GM23248 (cell line): Measurements from ENCODE around the gene KRTAP16-1. TPM values are rescaled to one million over a fixed set of nuclear protein-coding genes. Genes with fewer than 3 reads are reported as not detected.

Experiments
- DNase-seq: peaks from one replicate; pipeline ENCODE4 v3.0.0-alpha.2; 2015
- H2AFZ ChIP-seq: fragments of 200-600 bp; sonication (generic); 2 replicates; pipeline ENCODE4 v1.6.1; 2016; ENCODE audit warnings: antibody characterized with exemption
- H3F3A ChIP-seq: fragments of 200-600 bp; sonication (generic); 2 replicates; pipeline ENCODE4 v1.6.1; 2016; ENCODE audit warnings: mild to moderate bottlenecking, antibody characterized with exemption, mixed run types; ENCODE audit not compliant: insufficient read depth
- H3K27ac ChIP-seq: fragments of 200-600 bp; sonication (generic); 2 replicates; pipeline ENCODE4 v1.5.1; 2016; ENCODE audit warnings: mild to moderate bottlenecking
- H3K27me3 ChIP-seq: fragments of 200-600 bp; sonication (generic); replicated peaks from 2 replicates; pipeline ENCODE4 v1.6.1; 2016; ENCODE audit warnings: mild to moderate bottlenecking; ENCODE audit not compliant: insufficient read depth
- H3K36me3 ChIP-seq: fragments of 200-600 bp; sonication (generic); 2 replicates; pipeline ENCODE4 v1.6.1; 2016; ENCODE audit warnings: low read depth, mild to moderate bottlenecking
- H3K4me1 ChIP-seq: fragments of 200-600 bp; sonication (generic); 2 replicates; pipeline ENCODE4 v1.6.1; 2016; ENCODE audit warnings: mild to moderate bottlenecking; ENCODE audit not compliant: insufficient read depth
- H3K4me2 ChIP-seq: fragments of 200-600 bp; sonication (generic); one replicate; pipeline ENCODE4 v1.6.1; 2016; ENCODE audit warnings: mild to moderate bottlenecking; ENCODE audit not compliant: unreplicated experiment
- H3K4me3 ChIP-seq: fragments of 200-600 bp; sonication (generic); 2 replicates; pipeline ENCODE4 v1.5.1; 2016; ENCODE audit warnings: mild to moderate bottlenecking
- H3K79me2 ChIP-seq: fragments of 200-600 bp; sonication (generic); 2 replicates; pipeline ENCODE4 v1.6.1; 2016; ENCODE audit warnings: mild to moderate bottlenecking; ENCODE audit not compliant: insufficient read depth
- H3K9ac ChIP-seq: fragments of 200-600 bp; sonication (generic); 2 replicates; pipeline ENCODE4 v1.6.1; 2016; ENCODE audit warnings: mild to moderate bottlenecking
- H3K9me2 ChIP-seq: fragments of 200-600 bp; sonication (generic); 2 replicates; pipeline ENCODE4 v1.6.1; 2016; ENCODE audit warnings: mixed run types, mild to moderate bottlenecking, moderate library complexity; ENCODE audit not compliant: insufficient read depth
- H3K9me3 ChIP-seq: fragments of 200-600 bp; sonication (generic); one replicate; pipeline ENCODE4 v1.6.1; 2017; ENCODE audit warnings: low read depth
- H4K20me1 ChIP-seq: fragments of 200-600 bp; sonication (generic); 2 replicates; pipeline ENCODE4 v1.6.0; 2016; ENCODE audit not compliant: insufficient read depth
- EZH2 ChIP-seq: fragments of 200-600 bp; sonication (generic); IDR thresholded peaks from 2 replicates; pipeline ENCODE4 v1.6.1; 2018; ENCODE audit warnings: antibody characterized with exemption, mild to moderate bottlenecking; ENCODE audit not compliant: insufficient read depth, poor library complexity, severe bottlenecking
- EZH2phosphoT487 ChIP-seq: fragments of 200-600 bp; sonication (generic); IDR thresholded peaks from 2 replicates; pipeline ENCODE4 v1.6.1; 2018; ENCODE audit warnings: antibody characterized with exemption, moderate library complexity, mild to moderate bottlenecking, low read depth; ENCODE audit not compliant: insufficient read depth
- WGBS, 2 experiments: methylation state at CpG; one replicate each; pipeline ENCODE4 v1.1.6; 2015 to 2017; ENCODE audit warnings: low lambda C conversion rate in 2 of 2, low coverage in 1 of 2; ENCODE audit errors: missing lambda C conversion rate in 2 of 2; 5-methylcytosine and 5-hydroxymethylcytosine counted together
- in situ Hi-C: fragments of 300-500 bp; cut with MboI; formaldehyde crosslinking; loops from 2 replicates; pipeline ENCODE4 v1.15.0; 2020
- polyA plus RNA-seq: library from polyadenylated mRNA; unstranded; fragments of >200 nt; fragmentation: Nextera tagmentation; extraction: Ambion mirVana; gene quantifications from 2 replicates; pipeline ENCODE4 v1.2.1, GENCODE V29; 2016
- total RNA-seq: library from RNA; depleted of rRNA; stranded (reverse); fragments of >200 nt; shearing (Covaris generic); gene quantifications from 2 replicates; pipeline ENCODE4 v1.2.3, GENCODE V29; 2014

Gene KRTAP16-1
- total and polyA plus RNA-seq, 2 experiments from 2014 or later: not detected

DNA sequence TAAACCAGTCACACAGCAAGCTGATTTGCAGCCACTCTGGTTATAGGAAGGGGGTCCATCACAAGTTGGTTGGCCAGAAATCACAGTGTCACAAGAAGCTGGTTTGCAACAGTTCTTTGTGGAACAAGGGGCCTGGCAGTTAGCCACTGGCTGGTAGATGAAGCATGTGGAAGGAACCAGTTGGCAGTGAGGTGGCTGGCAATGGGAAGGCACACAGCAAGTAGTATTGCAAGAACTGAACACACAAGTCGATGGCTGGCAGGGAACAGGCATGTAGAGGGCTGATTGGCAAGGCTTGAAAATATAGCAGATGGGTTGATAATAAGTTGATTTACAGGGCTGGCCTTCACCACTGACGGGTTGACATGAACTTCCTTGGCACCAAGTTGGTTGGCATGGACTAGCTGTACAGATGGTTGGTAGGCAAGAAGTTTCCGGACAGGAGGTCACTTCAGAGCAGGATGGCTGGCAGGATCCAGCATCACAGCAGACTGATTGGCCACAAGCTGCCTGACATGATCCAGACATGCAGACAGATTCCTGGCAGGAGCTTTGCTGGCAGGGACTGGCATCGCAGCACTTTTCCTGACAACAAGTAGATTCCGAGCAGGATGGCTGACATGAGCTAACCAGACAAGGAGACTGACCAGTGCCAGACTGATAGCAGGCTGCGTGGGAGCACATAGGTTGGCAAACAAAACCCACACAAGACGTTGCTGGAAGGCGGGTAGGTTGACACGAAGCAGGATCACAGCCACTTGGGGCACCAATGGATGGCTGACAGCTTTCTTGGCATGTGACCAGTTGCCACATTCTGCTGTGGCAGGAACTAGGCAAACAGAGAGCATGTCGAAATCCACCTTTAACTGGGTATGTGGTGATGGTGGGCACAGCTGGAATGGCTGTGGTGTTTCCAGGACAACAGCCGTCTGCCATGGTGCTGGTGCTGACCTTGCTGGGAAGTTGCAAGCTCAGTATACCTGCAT, 6.9 kb downstream of the KRTAP16-1 start, which contains the start of gene KRTAP29-1:
TSS of gene KRTAP29-1 (minus strand) at position 936 of the 986 bp plus-strand sequence. CDS start at position 936, 0 bp downstream.
- Histone ChIP-seq H3K79me2 (no peaks in the 10 kb centered on the region), H3K4me1 (no peaks in the 10 kb centered on the region), H3K4me3 (no peak within 1 kb of the TSS), H3K4me2 (no peak within 1 kb of the TSS), H3K36me3 (no peaks in the 10 kb centered on the region), H4K20me1 (no peaks in the 10 kb centered on the region), H2AFZ (no peak within 1 kb of the TSS), H3K9ac (no peak within 1 kb of the TSS), H3K27ac (no peak within 1 kb of the TSS), H3K9me3 (no peaks in the 10 kb centered on the region), H3F3A (no peaks in the 10 kb centered on the region), H3K9me2 (no peaks in the 10 kb centered on the region), H3K27me3 (no peaks in the 10 kb centered on the region)
- in situ Hi-C loops: no loop called here
- 26% methylated on average over 11 of the region's 11 CpGs for WGBS, 2 experiments
- no peak for TF ChIP-seq EZH2
- no peak for DNase-seq

DNA sequence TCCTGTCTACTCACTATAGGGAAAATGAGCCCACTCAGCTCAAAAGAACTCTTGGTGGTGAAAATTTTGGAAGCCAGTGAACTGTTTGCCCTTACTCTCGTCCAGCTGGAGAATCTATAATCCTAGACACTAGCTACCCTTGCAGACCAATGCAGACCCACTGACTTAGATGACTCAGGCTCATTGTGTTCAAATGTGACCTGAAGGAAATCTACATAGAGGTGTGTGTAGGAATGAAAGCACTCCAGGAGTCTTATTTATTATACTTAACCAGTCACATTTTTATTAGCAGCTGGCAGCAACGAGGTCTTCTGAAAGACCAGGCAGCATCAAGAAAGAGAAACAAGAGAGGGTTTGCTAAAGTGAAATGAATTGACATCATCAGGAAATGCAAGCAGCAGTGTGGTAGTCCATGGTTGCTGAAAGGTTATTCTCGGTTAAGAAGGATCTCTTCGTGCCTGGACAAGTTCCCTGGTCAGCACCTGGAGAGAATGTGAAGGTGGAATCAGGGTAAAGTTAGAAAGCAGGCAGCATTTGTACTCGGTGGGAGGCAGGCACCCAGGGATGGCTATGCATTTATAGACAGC, 7.8 kb downstream of the KRTAP16-1 start:
- DNase-seq: no peak
- H3K36me3 ChIP-seq: no peaks in the 10 kb centered on the region
- H3K9ac ChIP-seq: no peak overlapping the region
- no peaks in the 10 kb centered on the region for H3F3A ChIP-seq
- no peak for TF ChIP-seq EZH2phosphoT487
- TF ChIP-seq EZH2: no peak
- 59 to 62% methylated on average over 5 of the region's 5 CpGs for WGBS, 2 experiments
- H3K9me2 ChIP-seq: no peaks in the 10 kb centered on the region
- no peaks in the 10 kb centered on the region for H3K27me3 ChIP-seq
- H3K4me1 ChIP-seq: no peaks in the 10 kb centered on the region
- in situ Hi-C loops: no loop called here
- H3K9me3 ChIP-seq: no peaks in the 10 kb centered on the region
- H3K79me2 ChIP-seq: no peaks in the 10 kb centered on the region
- H2AFZ ChIP-seq: no peak overlapping the region
- no peak overlapping the region for H3K27ac ChIP-seq
- H3K4me2 ChIP-seq: no peak overlapping the region
- no peak overlapping the region for H3K4me3 ChIP-seq
- H4K20me1 ChIP-seq: no peaks in the 10 kb centered on the region

DNA sequence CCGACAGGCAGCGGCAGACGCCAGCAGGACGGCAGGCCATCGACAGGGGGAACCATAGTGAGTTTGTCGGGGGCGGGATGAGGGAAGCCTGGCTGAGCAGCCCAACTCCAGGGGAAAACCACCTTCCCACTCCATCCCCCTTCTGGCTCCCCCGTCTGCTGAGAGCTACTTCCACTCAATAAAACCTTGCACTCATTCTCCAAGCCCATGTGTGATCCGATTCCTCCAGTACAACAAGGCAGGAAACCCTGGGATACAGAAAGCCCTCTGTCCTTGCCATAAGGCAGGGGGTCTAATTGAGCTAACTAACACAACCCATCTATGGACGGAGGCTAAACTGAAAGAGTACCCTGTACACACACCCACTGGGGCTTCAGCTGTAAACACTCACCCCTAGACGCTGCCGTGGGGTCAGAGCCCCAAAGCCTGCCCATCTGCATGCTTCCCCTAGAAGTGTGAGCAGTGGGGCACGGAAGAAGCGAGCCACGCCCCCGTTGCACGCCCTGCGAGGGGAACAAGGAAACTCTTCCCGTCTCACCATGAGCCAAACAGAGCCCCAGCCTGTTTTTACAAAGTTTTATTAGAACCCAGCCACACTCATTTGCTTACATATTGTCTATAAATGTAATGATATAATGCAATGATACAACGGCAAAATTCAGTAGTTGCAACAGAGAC, 10.5 kb downstream of the KRTAP16-1 start:
- TF ChIP-seq EZH2 (no peak), EZH2phosphoT487 (no peak)
- Histone ChIP-seq H4K20me1 (no peaks in the 10 kb centered on the region), H3F3A (no peaks in the 10 kb centered on the region), H3K4me2 (no peak overlapping the region), H3K79me2 (no peaks in the 10 kb centered on the region), H3K4me1 (no peaks in the 10 kb centered on the region), H3K27ac (no peak overlapping the region), H2AFZ (no peak overlapping the region), H3K9me3 (no peaks in the 10 kb centered on the region), H3K36me3 (no peaks in the 10 kb centered on the region), H3K9ac (no peak overlapping the region), H3K9me2 (no peaks in the 10 kb centered on the region), H3K4me3 (no peak overlapping the region), H3K27me3 (no peaks in the 10 kb centered on the region)
- WGBS, 2 experiments: 91 to 93% methylated on average over 20 of the region's 20 CpGs
- no peak for DNase-seq
- in situ Hi-C loops: no loop called here

DNA sequence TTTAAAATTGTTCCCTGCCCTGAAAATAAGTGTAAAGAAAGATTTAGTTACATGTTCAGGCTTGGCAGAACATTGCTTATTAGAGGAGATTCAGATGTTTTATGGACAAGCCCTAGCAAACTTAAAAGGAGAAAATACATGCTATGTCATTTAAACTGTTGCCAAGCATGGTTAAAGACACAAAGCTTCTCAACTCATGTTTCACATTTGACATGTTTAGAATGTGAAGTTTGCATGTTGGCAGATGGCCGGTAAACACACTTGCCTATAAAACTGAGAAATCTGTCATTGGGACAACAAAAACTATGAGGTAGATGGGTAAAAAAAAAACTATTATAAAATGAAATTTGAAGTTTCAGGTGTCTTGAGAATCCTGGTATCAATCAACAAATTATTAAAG, 12.3 kb downstream of the KRTAP16-1 start:
- no peaks in the 10 kb centered on the region for H3K27me3 ChIP-seq
- no peaks in the 10 kb centered on the region for H3K36me3 ChIP-seq
- no peak for DNase-seq
- H3K4me2 ChIP-seq: no peak overlapping the region
- no peaks in the 10 kb centered on the region for H3K9me2 ChIP-seq
- H2AFZ ChIP-seq: no peak overlapping the region
- no peaks in the 10 kb centered on the region for H3K9me3 ChIP-seq
- 50 to 52% methylated on average over 1 of the region's 1 CpG for WGBS, 2 experiments
- no peaks in the 10 kb centered on the region for H3F3A ChIP-seq
- H3K4me1 ChIP-seq: no peaks in the 10 kb centered on the region
- TF ChIP-seq EZH2 (no peak), EZH2phosphoT487 (no peak)
- no peaks in the 10 kb centered on the region for H4K20me1 ChIP-seq
- H3K27ac ChIP-seq: no peak overlapping the region
- H3K9ac ChIP-seq: no peak overlapping the region
- H3K79me2 ChIP-seq: no peaks in the 10 kb centered on the region
- in situ Hi-C loops: no loop called here
- H3K4me3 ChIP-seq: no peak overlapping the region
